PC-3 (cell line): Measurements from ENCODE around the gene MRPS21. TPM values are rescaled to one million over a fixed set of nuclear protein-coding genes. Genes with fewer than 3 reads are reported as not detected.

ENCODE experiments used
- ATAC-seq: fragments of 200-7000 bp; cut with Tn5 transposase; 2 replicates; pipeline ENCODE4 v1.9.1; 2020; ENCODE audit warnings: mild to moderate bottlenecking, moderate library complexity
- BruUV-seq: library from RNA; stranded (reverse); fragments of 400-500 nt; replicated peaks from 2 replicates; lab custom pipeline; 2021; lab: Mats Ljungman, UMichigan
- CTCF ChIA-PET: fragments of 300-600 bp; sonication (Branson Sonifier 250); formaldehyde crosslinking; loops from one replicate; lab custom pipeline; 2022; ENCODE audit warnings: antibody characterized with exemption; lab: Charles Lee
- POLR2A ChIA-PET: fragments of 300-600 bp; sonication (Branson Sonifier 250); formaldehyde crosslinking; loops from one replicate; lab custom pipeline; 2022; ENCODE audit warnings: antibody characterized with exemption; ENCODE audit not compliant: unreplicated experiment; lab: Charles Lee
- DNase-seq: peaks from one replicate; pipeline ENCODE4 v3.0.0-alpha.2; 2015
- H2AFZ ChIP-seq: fragments of 300-600 bp; sonication (generic); 2 replicates; pipeline ENCODE4 v1.6.0; 2016; ENCODE audit warnings: antibody characterized with exemption, low read length
- H3F3A ChIP-seq: fragments of 300-600 bp; sonication (generic); one replicate; pipeline ENCODE4 v1.6.0; 2017; ENCODE audit warnings: antibody characterized with exemption, low read length, control low read depth, mild to moderate bottlenecking; ENCODE audit not compliant: unreplicated experiment
- H3K27ac ChIP-seq: fragments of 300-600 bp; sonication (generic); 2 replicates; pipeline ENCODE4 v1.5.1; 2016; ENCODE audit warnings: mild to moderate bottlenecking, low read length
- H3K27me3 ChIP-seq: fragments of 300-600 bp; sonication (generic); 2 replicates; pipeline ENCODE4 v1.6.1; 2016; ENCODE audit warnings: low read length, mixed read lengths
- H3K36me3 ChIP-seq: fragments of 300-600 bp; sonication (generic); 2 replicates; pipeline ENCODE4 v1.6.1; 2016; ENCODE audit warnings: low read depth, mixed run types, low read length, mixed read lengths
- H3K4me1 ChIP-seq: fragments of 300-600 bp; sonication (generic); 2 replicates; pipeline ENCODE4 v1.5.1; 2016; ENCODE audit warnings: low read length; ENCODE audit not compliant: insufficient read depth
- H3K4me2 ChIP-seq: fragments of 300-600 bp; sonication (generic); 2 replicates; pipeline ENCODE4 v1.6.0; 2016; ENCODE audit warnings: low read length
- H3K4me3 ChIP-seq: fragments of 300-600 bp; sonication (generic); 2 replicates; pipeline ENCODE4 v1.5.1; 2016; ENCODE audit warnings: mild to moderate bottlenecking, low read length, mixed read lengths
- H3K79me2 ChIP-seq: fragments of 300-600 bp; sonication (generic); 2 replicates; pipeline ENCODE4 v1.6.1; 2017; ENCODE audit warnings: low read length, mixed read lengths
- H3K9ac ChIP-seq: fragments of 300-600 bp; sonication (generic); 2 replicates; pipeline ENCODE4 v1.6.0; 2016; ENCODE audit warnings: mild to moderate bottlenecking, low read length
- H3K9me2 ChIP-seq: fragments of 300-600 bp; sonication (generic); replicated peaks from 2 replicates; pipeline ENCODE4 v1.6.1; 2016; ENCODE audit warnings: mixed run types, low read length, mixed read lengths
- H3K9me3 ChIP-seq: fragments of 300-600 bp; sonication (generic); 2 replicates; pipeline ENCODE4 v1.6.1; 2016; ENCODE audit warnings: low read length, mixed read lengths
- H4K20me1 ChIP-seq: fragments of 300-600 bp; sonication (generic); 2 replicates; pipeline ENCODE4 v1.6.1; 2016; ENCODE audit warnings: low read length, mixed read lengths
- EZH2 ChIP-seq: fragments of 300-600 bp; sonication (generic); IDR thresholded peaks from one replicate; pipeline ENCODE4 v1.6.1; 2017; ENCODE audit warnings: antibody characterized with exemption, mild to moderate bottlenecking, low read length; ENCODE audit not compliant: unreplicated experiment
- EZH2phosphoT487 ChIP-seq: fragments of 300-600 bp; sonication (generic); IDR thresholded peaks from 2 replicates; pipeline ENCODE4 v1.6.1; 2018; ENCODE audit warnings: mild to moderate bottlenecking, antibody characterized with exemption, low read length, borderline replicate concordance
- intact Hi-C: fragments of 100-400 bp; cut with micrococcal nuclease; formaldehyde crosslinking; loops from 2 replicates; pipeline ENCODE4 v1.9.0; 2023
- total RNA-seq: library from RNA; depleted of rRNA; stranded (reverse); fragments of >200 nt; gene quantifications from 2 replicates; pipeline ENCODE4 v1.2.3, GENCODE V29; 2014
- TF ChIP-seq, protein P1 (sequence below): fragments of 300-600 bp; sonication (generic); conservative IDR thresholded peaks from 2 replicates; pipeline ENCODE4 v1.5.1; 2017; ENCODE audit warnings: antibody characterized with exemption, low read depth, mild to moderate bottlenecking, low read length

MRPS21 gene
- total RNA-seq, 1 experiment from 2014 or later, result 124 TPM

DNA sequence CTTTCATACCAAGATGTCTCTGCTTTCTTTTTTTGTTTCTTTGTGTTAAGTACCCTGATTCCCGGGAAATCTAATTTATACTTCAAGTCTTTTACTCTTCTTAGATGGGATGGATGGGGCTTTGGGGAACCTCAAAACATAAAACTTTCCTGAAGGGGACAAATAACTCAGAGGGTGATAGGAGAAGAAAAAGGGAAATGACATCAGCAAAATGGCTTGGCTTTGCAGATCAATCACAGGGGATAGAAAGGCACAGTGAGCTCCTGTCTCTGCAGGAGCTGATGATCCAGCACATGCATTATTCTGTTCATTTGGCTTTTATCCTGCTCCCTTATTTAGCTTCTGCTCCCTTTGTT is 37.5 kb upstream of the MRPS21 start:
- no peak; the same call in 1 of the 2 replicates for ATAC-seq
- intact Hi-C loops, result loop anchor here (1.0 to 10.0 kb wide), 3 partner anchors 65 to 279 kb away; partner anchors contain the start of gene PRPF3
- no peaks in the 10 kb centered on the region for H4K20me1 ChIP-seq
- H3F3A ChIP-seq, result no peaks in the 10 kb centered on the region
- H3K9me3 ChIP-seq, result no peaks in the 10 kb centered on the region
- DNase-seq, result no peak
- BruUV-seq, result no TSS peak
- H3K27ac ChIP-seq, result no peak overlapping the region
- H3K4me1 ChIP-seq, result peaks cover 29% of the 10 kb centered on the region
- no peaks in the 10 kb centered on the region for H3K27me3 ChIP-seq
- peak overlapping the region; percentile 83 for H2AFZ ChIP-seq
- TF ChIP-seq EZH2phosphoT487 (no peak), EZH2 (no peak)
- TF ChIP-seq, protein P1, sequence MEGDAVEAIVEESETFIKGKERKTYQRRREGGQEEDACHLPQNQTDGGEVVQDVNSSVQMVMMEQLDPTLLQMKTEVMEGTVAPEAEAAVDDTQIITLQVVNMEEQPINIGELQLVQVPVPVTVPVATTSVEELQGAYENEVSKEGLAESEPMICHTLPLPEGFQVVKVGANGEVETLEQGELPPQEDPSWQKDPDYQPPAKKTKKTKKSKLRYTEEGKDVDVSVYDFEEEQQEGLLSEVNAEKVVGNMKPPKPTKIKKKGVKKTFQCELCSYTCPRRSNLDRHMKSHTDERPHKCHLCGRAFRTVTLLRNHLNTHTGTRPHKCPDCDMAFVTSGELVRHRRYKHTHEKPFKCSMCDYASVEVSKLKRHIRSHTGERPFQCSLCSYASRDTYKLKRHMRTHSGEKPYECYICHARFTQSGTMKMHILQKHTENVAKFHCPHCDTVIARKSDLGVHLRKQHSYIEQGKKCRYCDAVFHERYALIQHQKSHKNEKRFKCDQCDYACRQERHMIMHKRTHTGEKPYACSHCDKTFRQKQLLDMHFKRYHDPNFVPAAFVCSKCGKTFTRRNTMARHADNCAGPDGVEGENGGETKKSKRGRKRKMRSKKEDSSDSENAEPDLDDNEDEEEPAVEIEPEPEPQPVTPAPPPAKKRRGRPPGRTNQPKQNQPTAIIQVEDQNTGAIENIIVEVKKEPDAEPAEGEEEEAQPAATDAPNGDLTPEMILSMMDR, result no peak
- H3K79me2 ChIP-seq, result no peaks in the 10 kb centered on the region
- peak overlapping the region; percentile 89 for H3K4me2 ChIP-seq
- POLR2A ChIA-PET, result interaction anchor here (0.6 to 0.8 kb wide), 2 partner anchors 27 to 31 kb away, joined by 3 to 5 read pairs; no protein-coding TSS in a partner anchor
- no peaks in the 10 kb centered on the region for H3K36me3 ChIP-seq
- H3K9ac ChIP-seq, result no peak overlapping the region; the same call in 1 of the 2 replicates
- no peaks in the 10 kb centered on the region for H3K9me2 ChIP-seq
- CTCF ChIA-PET, result interaction anchor here (0.6 to 2.7 kb wide), 6 partner anchors 9 to 260 kb away, joined by 3 to 28 read pairs (median 6); partner anchors contain the start of genes APH1A, CIART and FALEC
- H3K4me3 ChIP-seq, result peak overlapping the region; percentile 66; the same call in 1 of the 2 replicates

DNA sequence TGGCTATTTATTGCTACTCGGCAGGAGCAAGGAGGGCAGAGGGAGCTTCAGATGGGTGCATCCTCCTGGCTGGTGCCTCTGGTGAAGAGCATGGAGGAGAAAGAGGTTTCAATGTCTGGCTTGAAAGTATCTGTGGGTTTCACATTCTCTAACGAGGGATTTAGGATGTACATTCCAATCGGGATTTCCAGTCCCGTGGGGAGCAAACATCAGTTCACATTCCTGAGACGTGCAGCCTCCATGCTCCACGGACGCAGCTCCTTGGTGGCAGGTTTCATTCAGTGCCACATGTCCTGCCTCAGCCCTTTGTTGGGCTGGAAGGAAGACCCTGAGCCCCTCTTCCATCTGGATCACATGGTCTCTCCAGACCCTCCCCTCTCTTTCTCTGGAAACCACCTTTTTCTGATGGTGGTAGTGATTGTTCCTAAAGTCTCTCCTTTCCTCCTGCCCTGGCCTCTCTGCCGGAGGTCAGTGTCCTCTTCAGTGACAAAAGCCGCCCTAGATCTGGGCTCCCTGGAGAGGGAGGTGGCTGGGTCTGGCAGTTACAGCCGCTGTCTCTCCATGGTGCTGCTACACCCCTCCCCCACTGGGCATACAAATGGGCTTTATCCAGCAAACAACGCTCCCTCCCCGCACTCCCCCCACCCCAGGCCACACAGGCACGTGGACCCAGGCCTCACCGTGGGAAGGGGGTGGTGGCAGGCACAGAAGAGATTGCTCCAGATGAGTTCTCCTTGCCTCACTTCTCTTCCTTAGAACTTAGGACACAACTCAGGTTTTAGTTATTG is 36.9 kb upstream of the MRPS21 start:
- Histone ChIP-seq H3F3A (no peaks in the 10 kb centered on the region), H2AFZ (peak overlapping the region; percentile 83), H3K9me3 (no peaks in the 10 kb centered on the region), H3K36me3 (no peaks in the 10 kb centered on the region), H3K27me3 (no peaks in the 10 kb centered on the region), H3K27ac (no peak overlapping the region), H4K20me1 (no peaks in the 10 kb centered on the region), H3K9me2 (no peaks in the 10 kb centered on the region), H3K4me2 (peak overlapping the region; percentile 89), H3K4me3 (peak overlapping the region; percentile 66; the same call in 1 of the 2 replicates), H3K4me1 (peaks cover 35% of the 10 kb centered on the region), H3K9ac (no peak overlapping the region), H3K79me2 (no peaks in the 10 kb centered on the region)
- POLR2A ChIA-PET, result interaction anchor here (0.8 kb wide), 1 partner anchor 30 kb away, joined by 5 read pairs; no protein-coding TSS in a partner anchor
- no peak for DNase-seq
- CTCF ChIA-PET, result interaction anchor here (0.6 to 2.7 kb wide), 6 partner anchors 10 to 259 kb away, joined by 3 to 28 read pairs (median 6); partner anchors contain the start of genes APH1A, CIART and FALEC
- TF ChIP-seq EZH2phosphoT487, result no peak
- no peak for ATAC-seq
- BruUV-seq, result no TSS peak
- intact Hi-C loops, result loop anchor here (1.0 to 10.0 kb wide), 3 partner anchors 65 to 278 kb away; partner anchors contain the start of gene PRPF3

DNA sequence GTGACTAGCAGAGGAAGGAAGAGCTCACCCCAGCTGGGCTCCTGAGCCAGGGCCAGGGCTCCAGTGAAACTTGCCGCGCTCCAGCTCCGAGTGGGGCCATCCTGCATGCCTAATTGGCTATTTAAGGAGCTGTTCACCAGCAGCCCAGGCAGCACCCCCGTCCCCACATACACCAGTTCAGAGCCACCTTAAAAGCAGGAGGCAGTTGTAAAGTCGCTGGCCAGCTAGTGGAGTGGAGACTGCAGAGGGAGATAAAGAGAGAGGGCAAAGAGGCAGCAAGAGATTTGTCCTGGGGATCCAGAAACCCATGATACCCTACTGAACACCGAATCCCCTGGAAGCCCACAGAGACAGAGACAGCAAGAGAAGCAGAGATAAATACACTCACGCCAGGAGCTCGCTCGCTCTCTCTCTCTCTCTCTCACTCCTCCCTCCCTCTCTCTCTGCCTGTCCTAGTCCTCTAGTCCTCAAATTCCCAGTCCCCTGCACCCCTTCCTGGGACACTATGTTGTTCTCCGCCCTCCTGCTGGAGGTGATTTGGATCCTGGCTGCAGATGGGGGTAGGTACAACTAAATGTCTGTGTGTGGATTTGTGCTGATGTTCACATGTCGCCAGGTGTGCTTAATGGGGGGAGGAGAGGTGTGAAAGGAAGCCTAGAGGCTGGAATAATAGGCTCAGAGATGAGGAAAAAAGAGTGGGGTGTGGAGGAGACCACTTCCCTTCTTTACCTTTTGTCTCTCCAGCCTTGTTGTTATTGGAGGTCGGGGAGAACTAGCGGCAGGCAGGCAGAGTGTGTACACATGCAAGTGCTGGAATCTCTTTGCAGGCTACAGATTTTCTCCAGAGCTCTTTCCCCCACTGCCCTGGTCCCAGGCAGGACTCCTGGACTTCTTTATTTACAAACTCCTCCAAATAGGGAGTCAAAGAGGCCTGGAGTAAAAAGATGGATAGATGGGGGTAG is 35.8 kb upstream of the MRPS21 start, which contains the start of gene CA14:
Gene CA14, plus strand, starts transcription at position 151 of the 962 bp plus-strand sequence. Its CDS starts 355 bp downstream, at position 506.
- TF ChIP-seq, protein P1, result no peak
- TF ChIP-seq EZH2, result no peak
- TF ChIP-seq EZH2phosphoT487, result no peak
- no TSS peak for BruUV-seq
- DNase-seq (no peak), ATAC-seq (no peak)
- Histone ChIP-seq H3K4me1 (peaks cover 47% of the 10 kb centered on the region), H3K36me3 (no peaks in the 10 kb centered on the region), H3K4me2 (peak within 1 kb of the TSS; percentile 89; the same call in 1 of the 2 replicates), H3K27ac (no peak within 1 kb of the TSS), H3K9ac (no peak within 1 kb of the TSS), H4K20me1 (no peaks in the 10 kb centered on the region), H3K9me2 (no peaks in the 10 kb centered on the region), H3K27me3 (no peaks in the 10 kb centered on the region), H3F3A (peaks cover 2% of the 10 kb centered on the region), H3K4me3 (no peak within 1 kb of the TSS), H3K9me3 (no peaks in the 10 kb centered on the region), H3K79me2 (no peaks in the 10 kb centered on the region), H2AFZ (peak within 1 kb of the TSS; percentile 83; the same call in 1 of the 2 replicates)
- intact Hi-C loops, result loop anchor here (10.0 kb wide), 2 partner anchors 207 to 277 kb away; no protein-coding TSS in a partner anchor
- ChIA-PET POLR2A (no interaction called here), CTCF (no interaction called here)
